ENCODE results near the gene PRRC2B.

GRCh38 chr9:131487001-131487400, 93.1 kb downstream of the PRRC2B start:
- TF ChIP-seq CTCF (IDR thresholded peaks at IDR 0.05; ENCODE audit: low read length) (no peak), EZH2 (optimal IDR thresholded peaks at IDR 0.05; ENCODE audit: low read depth, low read length) (no peak), EZH2phosphoT487 (IDR thresholded peaks at IDR 0.05; ENCODE audit: low read length) (no peak)
